GM12878 (cell line): Measurements from ENCODE around the gene KLHL20. TPM values are rescaled to one million over a fixed set of nuclear protein-coding genes. Genes with fewer than 3 reads are reported as not detected.

Experiments used
- ATAC-seq: fragments of 200-7000 bp; cut with Tn5 transposase; 3 replicates; pipeline ENCODE4 v1.9.1; 2020; ENCODE audit warnings: mild to moderate bottlenecking, moderate library complexity
- BruUV-seq: library from RNA; stranded (reverse); fragments of 400-500 nt; replicated peaks from 2 replicates; lab custom pipeline; 2021; lab: Mats Ljungman, UMichigan
- CTCF ChIA-PET: fragments of 300-600 bp; sonication (Branson Sonifier 250); formaldehyde crosslinking; extraction: SDS; loops from one replicate; lab custom pipeline; 2021; ENCODE audit warnings: inconsistent platforms; lab: Yijun Ruan, JAX
- POLR2A ChIA-PET: fragments of 350-600 bp; formaldehyde crosslinking; extraction: SDS; loops from one replicate; lab custom pipeline; 2021; ENCODE audit warnings: inconsistent platforms; lab: Charles Lee
- RAD21 ChIA-PET: fragments of 300-600 bp; sonication (Branson Sonifier 250); formaldehyde crosslinking; loops from one replicate; lab custom pipeline; 2023; ENCODE audit warnings: antibody characterized with exemption; ENCODE audit not compliant: unreplicated experiment; lab: Charles Lee
- SMC1A ChIA-PET: fragments of 300-600 bp; sonication (Branson Sonifier 250); formaldehyde crosslinking; loops from one replicate; lab custom pipeline; 2023; ENCODE audit not compliant: unreplicated experiment, uncharacterized antibody; lab: Charles Lee
- DNase-seq: peaks from one replicate; pipeline ENCODE4 v3.0.0-alpha.2; 2011; ENCODE audit warnings: low read depth, low spot score
- FAIRE-seq: peaks from 3 replicates; lab custom pipeline; 2011; peaks lifted over from hg19 to GRCh38; lab: Jason Lieb, UNC
- H2AFZ ChIP-seq: 2 replicates; pipeline ENCODE4 v1.6.0; 2011; ENCODE audit warnings: low read depth, low read length, control low read depth; ENCODE audit not compliant: control insufficient read depth
- H3K27ac ChIP-seq: 2 replicates; pipeline ENCODE4 v1.5.1; 2011; ENCODE audit warnings: control low read depth; ENCODE audit not compliant: control insufficient read depth, insufficient read depth
- H3K27me3 ChIP-seq, 2 experiments: replicated peaks in 1 of 2; 2 replicates each; pipeline versions ENCODE4 v1.6.0 to v1.6.1; 2011; ENCODE audit warnings: low read length in 1 of 2; ENCODE audit not compliant: control insufficient read depth in 2 of 2, insufficient read depth in 2 of 2
- H3K36me3 ChIP-seq, 2 experiments: 2 replicates each; pipeline ENCODE4 v1.5.1; 2011; ENCODE audit warnings: low read length in 1 of 2; ENCODE audit not compliant: control insufficient read depth in 2 of 2, insufficient read depth in 2 of 2
- H3K4me1 ChIP-seq: 2 replicates; pipeline ENCODE4 v1.6.1; 2011; ENCODE audit warnings: mild to moderate bottlenecking, low read length, moderate library complexity, mixed read lengths; ENCODE audit not compliant: control insufficient read depth, insufficient read depth
- H3K4me2 ChIP-seq: 2 replicates; pipeline ENCODE4 v1.6.0; 2011; ENCODE audit warnings: control low read depth; ENCODE audit not compliant: control insufficient read depth, insufficient read depth
- H3K4me3 ChIP-seq: fragments of 200-600 bp; sonication (generic); 2 replicates; pipeline ENCODE4 v1.5.1; 2016
- H3K79me2 ChIP-seq: 2 replicates; pipeline ENCODE4 v1.6.0; 2011; ENCODE audit warnings: low read length; ENCODE audit not compliant: control insufficient read depth, insufficient read depth
- H3K9ac ChIP-seq: 2 replicates; pipeline ENCODE4 v1.8.0; 2011; ENCODE audit warnings: low read length, control low read depth, mixed read lengths; ENCODE audit not compliant: control insufficient read depth, insufficient read depth
- H3K9me3 ChIP-seq: replicated peaks from 3 replicates; pipeline ENCODE4 v1.5.1; 2011; ENCODE audit warnings: mild to moderate bottlenecking, low read length; ENCODE audit not compliant: control insufficient read depth, insufficient read depth
- H4K20me1 ChIP-seq: 2 replicates; pipeline ENCODE4 v1.6.0; 2011; ENCODE audit not compliant: control insufficient read depth, insufficient read depth
- WGBS: methylation state at CpG from one replicate; pipeline ENCODE4 v1.1.6; 2016; ENCODE audit warnings: low lambda C conversion rate; ENCODE audit not compliant: insufficient replicate concordance, insufficient coverage; ENCODE audit errors: missing lambda C conversion rate; 5-methylcytosine and 5-hydroxymethylcytosine counted together
- in situ Hi-C: fragments of 300-500 bp; cut with MboI; formaldehyde crosslinking; loops from 9 replicates; pipeline ENCODE4 v1.14.3; 2018; ENCODE audit warnings: mixed read lengths
- intact Hi-C: fragments of 100-400 bp; cut with micrococcal nuclease; formaldehyde crosslinking; loops from one replicate; pipeline ENCODE4 v1.14.2; 2022; ENCODE audit not compliant: unreplicated experiment
- polyA plus RNA-seq, 11 experiments: library from polyadenylated mRNA; depleted of rRNA in 4 of 11; unstranded in 6 of 11; stranded (reverse) in 5 of 11; fragments of >200 nt; fragmentation: Nextera tagmentation in 4 of 11; fragmentation: Illumina TruSeq in 1 of 11; extraction: Ambion mirVana in 4 of 11; extraction: Trizol in 1 of 11; gene quantifications; 1 replicate in 1 of 11; 2 replicates in 10 of 11; pipeline versions ENCODE4 v1.2.1 to v1.2.3, GENCODE V29; 2011 to 2016; ENCODE audit warnings: inconsistent platforms in 2 of 11, missing spikeins in 2 of 11, low read depth in 1 of 11
- total RNA-seq, 4 experiments: library from RNA; depleted of rRNA in 3 of 4; stranded (reverse); fragments of >200 nt in 3 of 4; fragmentation: Illumina TruSeq in 1 of 4; extraction: Trizol in 1 of 4; gene quantifications; 2 replicates each; pipeline versions ENCODE4 v1.2.1 to v1.2.3, GENCODE V29; 2013 to 2021
- TF ChIP-seq, protein P1 (sequence below): fragments of 150-350 bp; IDR thresholded peaks from 2 replicates; pipeline ENCODE4 v1.6.1; 2014; ENCODE audit warnings: mild to moderate bottlenecking, low read depth, low read length
- TF ChIP-seq, protein P2 (sequence below): fragments of 450-650 bp; conservative IDR thresholded peaks from 2 replicates; pipeline ENCODE4 v1.6.1; 2017; ENCODE audit warnings: mild to moderate bottlenecking, moderate library complexity
- TF ChIP-seq, protein P3 (sequence below): fragments of 450-650 bp; IDR thresholded peaks from 2 replicates; pipeline ENCODE4 v1.6.1; 2018; ENCODE audit warnings: borderline replicate concordance, mild to moderate bottlenecking; ENCODE audit not compliant: partially characterized antibody

KLHL20 gene
- total and polyA plus RNA-seq, 10 of the 15 experiments (the other 5 are each of a cell fraction or from before 2014, with no cell fraction given) = 3.8 to 14.0 (median 10.0) TPM

- TF ChIP-seq, protein P1, sequence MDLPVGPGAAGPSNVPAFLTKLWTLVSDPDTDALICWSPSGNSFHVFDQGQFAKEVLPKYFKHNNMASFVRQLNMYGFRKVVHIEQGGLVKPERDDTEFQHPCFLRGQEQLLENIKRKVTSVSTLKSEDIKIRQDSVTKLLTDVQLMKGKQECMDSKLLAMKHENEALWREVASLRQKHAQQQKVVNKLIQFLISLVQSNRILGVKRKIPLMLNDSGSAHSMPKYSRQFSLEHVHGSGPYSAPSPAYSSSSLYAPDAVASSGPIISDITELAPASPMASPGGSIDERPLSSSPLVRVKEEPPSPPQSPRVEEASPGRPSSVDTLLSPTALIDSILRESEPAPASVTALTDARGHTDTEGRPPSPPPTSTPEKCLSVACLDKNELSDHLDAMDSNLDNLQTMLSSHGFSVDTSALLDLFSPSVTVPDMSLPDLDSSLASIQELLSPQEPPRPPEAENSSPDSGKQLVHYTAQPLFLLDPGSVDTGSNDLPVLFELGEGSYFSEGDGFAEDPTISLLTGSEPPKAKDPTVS = no peak
- TF ChIP-seq, protein P2, sequence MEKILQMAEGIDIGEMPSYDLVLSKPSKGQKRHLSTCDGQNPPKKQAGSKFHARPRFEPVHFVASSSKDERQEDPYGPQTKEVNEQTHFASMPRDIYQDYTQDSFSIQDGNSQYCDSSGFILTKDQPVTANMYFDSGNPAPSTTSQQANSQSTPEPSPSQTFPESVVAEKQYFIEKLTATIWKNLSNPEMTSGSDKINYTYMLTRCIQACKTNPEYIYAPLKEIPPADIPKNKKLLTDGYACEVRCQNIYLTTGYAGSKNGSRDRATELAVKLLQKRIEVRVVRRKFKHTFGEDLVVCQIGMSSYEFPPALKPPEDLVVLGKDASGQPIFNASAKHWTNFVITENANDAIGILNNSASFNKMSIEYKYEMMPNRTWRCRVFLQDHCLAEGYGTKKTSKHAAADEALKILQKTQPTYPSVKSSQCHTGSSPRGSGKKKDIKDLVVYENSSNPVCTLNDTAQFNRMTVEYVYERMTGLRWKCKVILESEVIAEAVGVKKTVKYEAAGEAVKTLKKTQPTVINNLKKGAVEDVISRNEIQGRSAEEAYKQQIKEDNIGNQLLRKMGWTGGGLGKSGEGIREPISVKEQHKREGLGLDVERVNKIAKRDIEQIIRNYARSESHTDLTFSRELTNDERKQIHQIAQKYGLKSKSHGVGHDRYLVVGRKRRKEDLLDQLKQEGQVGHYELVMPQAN = no peak
- TF ChIP-seq, protein P3, sequence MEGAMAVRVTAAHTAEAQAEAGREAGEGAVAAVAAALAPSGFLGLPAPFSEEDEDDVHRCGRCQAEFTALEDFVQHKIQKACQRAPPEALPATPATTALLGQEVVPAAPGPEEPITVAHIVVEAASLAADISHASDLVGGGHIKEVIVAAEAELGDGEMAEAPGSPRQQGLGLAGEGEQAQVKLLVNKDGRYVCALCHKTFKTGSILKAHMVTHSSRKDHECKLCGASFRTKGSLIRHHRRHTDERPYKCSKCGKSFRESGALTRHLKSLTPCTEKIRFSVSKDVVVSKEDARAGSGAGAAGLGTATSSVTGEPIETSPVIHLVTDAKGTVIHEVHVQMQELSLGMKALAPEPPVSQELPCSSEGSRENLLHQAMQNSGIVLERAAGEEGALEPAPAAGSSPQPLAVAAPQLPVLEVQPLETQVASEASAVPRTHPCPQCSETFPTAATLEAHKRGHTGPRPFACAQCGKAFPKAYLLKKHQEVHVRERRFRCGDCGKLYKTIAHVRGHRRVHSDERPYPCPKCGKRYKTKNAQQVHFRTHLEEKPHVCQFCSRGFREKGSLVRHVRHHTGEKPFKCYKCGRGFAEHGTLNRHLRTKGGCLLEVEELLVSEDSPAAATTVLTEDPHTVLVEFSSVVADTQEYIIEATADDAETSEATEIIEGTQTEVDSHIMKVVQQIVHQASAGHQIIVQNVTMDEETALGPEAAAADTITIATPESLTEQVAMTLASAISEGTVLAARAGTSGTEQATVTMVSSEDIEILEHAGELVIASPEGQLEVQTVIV = no peak
- ATAC-seq = no peak
- Histone ChIP-seq H3K4me2 (no peak overlapping the region), H2AFZ (no peak overlapping the region), H3K36me3 (no peaks in the 10 kb centered on the region), H3K9me3 (no peaks in the 10 kb centered on the region), H3K79me2 (no peaks in the 10 kb centered on the region), H3K4me3 (no peak overlapping the region), H3K9ac (no peak overlapping the region), H4K20me1 (no peaks in the 10 kb centered on the region), H3K27me3 (no peaks in the 10 kb centered on the region), H3K27ac (no peak overlapping the region), H3K4me1 (no peaks in the 10 kb centered on the region)
- ChIA-PET CTCF (no interaction called here), SMC1A (interaction anchor here (0.6 kb wide), 1 partner anchor 93 kb away, joined by 3 read pairs; no protein-coding TSS in a partner anchor), POLR2A (no interaction called here), RAD21 (no interaction called here)
- intact Hi-C loops (no loop called here), in situ Hi-C loops (no loop called here)
- no TSS peak for BruUV-seq
- no peak for DNase-seq
- 96% methylated on average over 2 of the region's 2 CpGs for WGBS
- FAIRE-seq = no peak
Observed at GRCh38 chr1:173768206-173768605, 53.4 kb downstream of the KLHL20 start.
